IMR-90 (cell line): Measurements from ENCODE around the gene DCAKD. TPM values are rescaled to one million over a fixed set of nuclear protein-coding genes. Genes with fewer than 3 reads are reported as not detected.

Experiments
- ATAC-seq: fragments of 200-7000 bp; cut with Tn5 transposase; 2 replicates; pipeline ENCODE4 v1.9.1; 2020; ENCODE audit warnings: low read depth, mild to moderate bottlenecking, moderate library complexity
- BruUV-seq: library from RNA; stranded (reverse); fragments of 400-500 nt; replicated peaks from 2 replicates; lab custom pipeline; 2021; lab: Mats Ljungman, UMichigan
- CTCF ChIA-PET: fragments of 300-600 bp; formaldehyde crosslinking; extraction: SDS; loops from one replicate; lab custom pipeline; 2021; ENCODE audit warnings: antibody characterized with exemption; lab: Yijun Ruan, JAX
- POLR2A ChIA-PET: fragments of 300-600 bp; sonication (Branson Sonifier 250); formaldehyde crosslinking; loops from one replicate; lab custom pipeline; 2022; ENCODE audit warnings: antibody characterized with exemption; ENCODE audit not compliant: unreplicated experiment; lab: Charles Lee
- DNase-seq: peaks from one replicate; pipeline ENCODE4 v3.0.0; 2013
- H2AFZ ChIP-seq: replicated peaks from 2 replicates; pipeline ENCODE3; 2013; ENCODE audit warnings: low read length, mild to moderate bottlenecking; ENCODE audit not compliant: poor library complexity
- H2AK5ac ChIP-seq: 2 replicates; pipeline ENCODE4 v1.6.1; 2013; ENCODE audit warnings: low read depth, low read length, inconsistent platforms
- H2AK9ac ChIP-seq: replicated peaks from 2 replicates; pipeline ENCODE3; 2013; ENCODE audit warnings: mild to moderate bottlenecking, low read depth, low read length, moderate library complexity; ENCODE audit not compliant: poor library complexity
- H2BK120ac ChIP-seq: 2 replicates; pipeline ENCODE4 v1.6.1; 2013; ENCODE audit warnings: low read depth, low read length, inconsistent platforms
- H2BK15ac ChIP-seq: 3 replicates; pipeline ENCODE4 v1.6.1; 2013; ENCODE audit warnings: low read depth, low read length, inconsistent platforms
- H2BK20ac ChIP-seq: 2 replicates; pipeline ENCODE4 v1.6.1; 2013; ENCODE audit warnings: low read depth, mild to moderate bottlenecking, inconsistent platforms, low read length, moderate library complexity
- H2BK5ac ChIP-seq: 2 replicates; pipeline ENCODE4 v1.6.1; 2013; ENCODE audit warnings: mild to moderate bottlenecking, low read depth, low read length, inconsistent platforms; ENCODE audit not compliant: poor library complexity, severe bottlenecking
- H3K14ac ChIP-seq: replicated peaks from 2 replicates; pipeline ENCODE4 v1.6.1; 2013; ENCODE audit warnings: low read depth, low read length, inconsistent platforms
- H3K18ac ChIP-seq: 2 replicates; pipeline ENCODE4 v1.6.1; 2013; ENCODE audit warnings: low read depth, low read length, control low read depth
- H3K23ac ChIP-seq: 2 replicates; pipeline ENCODE4 v1.6.1; 2013; ENCODE audit warnings: low read depth, low read length, inconsistent platforms
- H3K27ac ChIP-seq: 2 replicates; pipeline ENCODE4 v1.5.1; 2013; ENCODE audit warnings: mild to moderate bottlenecking, control low read depth, low read length; ENCODE audit not compliant: insufficient read depth
- H3K27me3 ChIP-seq: 2 replicates; pipeline ENCODE4 v1.6.1; 2013; ENCODE audit warnings: low read length; ENCODE audit not compliant: control insufficient read depth, insufficient read depth
- H3K36me3 ChIP-seq: 2 replicates; pipeline ENCODE4 v1.6.1; 2013; ENCODE audit warnings: low read length, mixed read lengths; ENCODE audit not compliant: control insufficient read depth, insufficient read depth
- H3K4ac ChIP-seq: 2 replicates; pipeline ENCODE4 v1.6.1; 2013; ENCODE audit warnings: low read depth, low read length, inconsistent platforms
- H3K4me1 ChIP-seq: 2 replicates; pipeline ENCODE4 v1.6.1; 2013; ENCODE audit warnings: low read length, mixed read lengths; ENCODE audit not compliant: control insufficient read depth, insufficient read depth
- H3K4me2 ChIP-seq: 2 replicates; pipeline ENCODE4 v1.6.1; 2013; ENCODE audit warnings: low read depth, mild to moderate bottlenecking, control low read depth, low read length, moderate library complexity
- H3K4me3 ChIP-seq: 2 replicates; pipeline ENCODE4 v1.5.1; 2013; ENCODE audit warnings: low read depth, mild to moderate bottlenecking, control low read depth, low read length, moderate library complexity; ENCODE audit not compliant: insufficient read depth
- H3K56ac ChIP-seq: 2 replicates; pipeline ENCODE4 v1.6.1; 2013; ENCODE audit warnings: low read length, inconsistent platforms; ENCODE audit not compliant: insufficient read depth; ENCODE audit errors: extremely low read depth
- H3K79me1 ChIP-seq, 2 experiments: 2 replicates each; pipeline ENCODE4 v1.6.1; 2013; ENCODE audit warnings: low read length in 2 of 2, inconsistent platforms in 1 of 2, low read depth in 1 of 2
- H3K9ac ChIP-seq: 2 replicates; pipeline ENCODE4 v1.6.1; 2013; ENCODE audit warnings: low read depth, low read length, control low read depth
- H3K9me1 ChIP-seq: 2 replicates; pipeline ENCODE4 v1.6.1; 2013; ENCODE audit warnings: low read length, inconsistent platforms; ENCODE audit not compliant: insufficient read depth
- H3K9me3 ChIP-seq: 2 replicates; pipeline ENCODE4 v1.6.1; 2013; ENCODE audit warnings: low read length; ENCODE audit not compliant: control insufficient read depth, insufficient read depth
- H4K20me1 ChIP-seq: 2 replicates; pipeline ENCODE4 v1.6.1; 2013; ENCODE audit warnings: low read length, inconsistent platforms; ENCODE audit not compliant: insufficient read depth
- H4K5ac ChIP-seq: 2 replicates; pipeline ENCODE4 v1.6.1; 2013; ENCODE audit warnings: mild to moderate bottlenecking, low read depth, low read length, control low read depth
- H4K8ac ChIP-seq, 2 experiments: 2 replicates each; pipeline ENCODE4 v1.6.1; 2013; ENCODE audit warnings: low read depth in 2 of 2, low read length in 2 of 2, control low read depth in 1 of 2, inconsistent platforms in 1 of 2
- H4K91ac ChIP-seq: 2 replicates; pipeline ENCODE4 v1.6.1; 2013; ENCODE audit warnings: low read depth, low read length, inconsistent platforms; ENCODE audit not compliant: insufficient read depth
- BHLHE40 ChIP-seq: fragments of 150-350 bp; IDR thresholded peaks from 2 replicates; pipeline ENCODE4 v1.6.1; 2016; ENCODE audit warnings: mild to moderate bottlenecking, low read depth, low read length
- FOS ChIP-seq: fragments of 150-350 bp; IDR thresholded peaks from 2 replicates; pipeline ENCODE4 v1.6.1; 2016; ENCODE audit warnings: low read depth, low read length
- MAFK ChIP-seq: IDR thresholded peaks from 2 replicates; pipeline ENCODE4 v1.6.1; 2012; ENCODE audit warnings: low read depth, low read length, improper control_type of control experiment
- MAZ ChIP-seq: IDR thresholded peaks from 2 replicates; pipeline ENCODE4 v1.6.1; 2012; ENCODE audit warnings: low read depth, mild to moderate bottlenecking, low read length, improper control_type of control experiment, moderate library complexity, borderline replicate concordance
- MXI1 ChIP-seq: IDR thresholded peaks from 2 replicates; pipeline ENCODE4 v1.6.1; 2012; ENCODE audit warnings: low read depth, mild to moderate bottlenecking, low read length, moderate library complexity, borderline replicate concordance
- POLR2A ChIP-seq: IDR thresholded peaks from 2 replicates; pipeline ENCODE4 v1.6.1; 2012; ENCODE audit warnings: mild to moderate bottlenecking, low read depth, low read length
- RAD21 ChIP-seq: IDR thresholded peaks from 2 replicates; pipeline ENCODE4 v1.6.1; 2012; ENCODE audit warnings: low read length, improper control_type of control experiment
- RCOR1 ChIP-seq: IDR thresholded peaks from 2 replicates; pipeline ENCODE4 v1.6.1; 2012; ENCODE audit warnings: mild to moderate bottlenecking, low read length, improper control_type of control experiment; ENCODE audit not compliant: insufficient replicate concordance
- RFX5 ChIP-seq: IDR thresholded peaks from 2 replicates; pipeline ENCODE4 v1.8.0; 2012; ENCODE audit warnings: low read depth, mild to moderate bottlenecking, low read length, moderate library complexity
- SMC3 ChIP-seq: fragments of 150-350 bp; IDR thresholded peaks from 2 replicates; pipeline ENCODE4 v1.6.1; 2016; ENCODE audit warnings: low read depth, mild to moderate bottlenecking, antibody characterized with exemption, low read length, moderate library complexity
- WGBS, 2 experiments: methylation state at CpG; one replicate each; pipeline versions ENCODE4 v1.1.5 to v1.1.7; 2013; ENCODE audit warnings: missing lambda C conversion rate in 2 of 2; ENCODE audit not compliant: insufficient read length in 1 of 2; ENCODE audit errors: extremely low coverage in 2 of 2; 5-methylcytosine and 5-hydroxymethylcytosine counted together
- dilution Hi-C: fragments of 300-500 bp; cut with HindIII; formaldehyde crosslinking; loops from one replicate; pipeline ENCODE4 v1.14.3; 2018; ENCODE audit warnings: low sequenced_read_pairs; ENCODE audit not compliant: unreplicated experiment
- in situ Hi-C: fragments of 300-500 bp; cut with MboI; formaldehyde crosslinking; loops from 3 replicates; pipeline ENCODE4 v1.14.3; 2019; ENCODE audit warnings: low sequenced_read_pairs, inconsistent platforms, mixed read lengths
- intact Hi-C: fragments of 100-400 bp; cut with micrococcal nuclease; formaldehyde crosslinking; loops from 2 replicates; pipeline ENCODE4 v1.10.0; 2022
- polyA plus RNA-seq, 3 experiments: library from polyadenylated mRNA; depleted of rRNA; stranded (reverse); fragments of >200 nt; gene quantifications; 2 replicates each; pipeline ENCODE4 v1.2.3, GENCODE V29; 2012; ENCODE audit warnings: low replicate concordance in 1 of 3
- total RNA-seq: library from RNA; depleted of rRNA; stranded (reverse); fragments of >200 nt; gene quantifications from 2 replicates; pipeline ENCODE4 v1.2.3, GENCODE V29; 2012
- TF ChIP-seq, protein P1 (sequence below): fragments of 150-350 bp; IDR thresholded peaks from 2 replicates; pipeline ENCODE4 v1.6.1; 2017; ENCODE audit warnings: mild to moderate bottlenecking, antibody characterized with exemption, low read length, low read depth
- TF ChIP-seq, protein P2 (sequence below): conservative IDR thresholded peaks from 2 replicates; pipeline ENCODE4 v1.5.1; 2012; ENCODE audit warnings: mild to moderate bottlenecking, low read depth, low read length, improper control_type of control experiment
- TF ChIP-seq, protein P3 (sequence below): fragments of 150-350 bp; IDR thresholded peaks from 2 replicates; pipeline ENCODE4 v1.6.1; 2016; ENCODE audit warnings: low read depth, mild to moderate bottlenecking, low read length, moderate library complexity, borderline replicate concordance

Gene DCAKD
- total and polyA plus RNA-seq, 2 of the 4 experiments (the other 2 are of a cell fraction) = 31.3 to 47.9 TPM

DNA sequence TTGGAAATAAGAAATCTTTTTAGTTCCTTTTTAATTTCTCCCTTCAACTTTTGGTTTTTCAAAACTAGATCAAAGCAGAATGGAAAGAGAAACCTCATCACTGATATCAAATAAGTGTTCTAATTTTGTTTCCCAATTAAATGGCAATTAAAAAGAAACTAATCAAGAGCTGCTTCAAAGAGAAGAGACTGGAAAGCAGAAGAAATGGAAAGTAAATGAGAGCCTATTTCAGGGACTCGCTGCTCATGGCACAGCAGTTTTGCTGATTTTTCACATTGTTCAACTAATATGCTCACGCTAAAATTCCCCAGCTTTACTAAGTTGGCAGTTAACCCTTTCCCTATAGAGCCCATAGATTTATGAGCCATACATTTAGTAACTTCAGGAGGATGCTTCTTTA lies 16.2 kb upstream of the DCAKD start:
- Histone ChIP-seq H2BK5ac (no peak overlapping the region), H3K36me3 (peaks cover 13% of the 10 kb centered on the region), H4K8ac (no peak overlapping the region), H2BK120ac (no peak overlapping the region), H4K20me1 (peaks cover 18% of the 10 kb centered on the region), H3K14ac (no peak overlapping the region), H3K79me1 (peaks cover 18 to 64% of the 10 kb centered on the region in 2 experiments), H2AFZ (no peak overlapping the region), H3K56ac (no peak overlapping the region), H3K9ac (no peak overlapping the region), H3K4me1 (no peaks in the 10 kb centered on the region), H3K4me2 (no peak overlapping the region), H3K27ac (no peak overlapping the region), H2BK15ac (no peak overlapping the region; the same call in 2 of the 3 replicates), H3K27me3 (no peaks in the 10 kb centered on the region), H3K4ac (no peak overlapping the region), H3K9me1 (no peaks in the 10 kb centered on the region; the same call in 1 of the 2 replicates), H4K5ac (no peak overlapping the region), H3K18ac (no peak overlapping the region), H2BK20ac (no peak overlapping the region), H3K23ac (no peak overlapping the region), H2AK5ac (no peak overlapping the region), H4K91ac (no peak overlapping the region), H2AK9ac (no peak overlapping the region), H3K9me3 (no peaks in the 10 kb centered on the region), H3K4me3 (no peak overlapping the region)
- no peak for DNase-seq
- ChIA-PET POLR2A (no interaction called here), CTCF (interaction anchor here (0.8 kb wide), 1 partner anchor 19 kb away, joined by 3 read pairs; no protein-coding TSS in a partner anchor)
- in situ Hi-C loops (no loop called here), dilution Hi-C loops (no loop called here), intact Hi-C loops (no loop called here)
- no TSS peak for BruUV-seq
- no CpG with 5 or more reads among the region's 2 CpGs for WGBS, 2 experiments
- no peak for ATAC-seq
- TF ChIP-seq, protein P1, sequence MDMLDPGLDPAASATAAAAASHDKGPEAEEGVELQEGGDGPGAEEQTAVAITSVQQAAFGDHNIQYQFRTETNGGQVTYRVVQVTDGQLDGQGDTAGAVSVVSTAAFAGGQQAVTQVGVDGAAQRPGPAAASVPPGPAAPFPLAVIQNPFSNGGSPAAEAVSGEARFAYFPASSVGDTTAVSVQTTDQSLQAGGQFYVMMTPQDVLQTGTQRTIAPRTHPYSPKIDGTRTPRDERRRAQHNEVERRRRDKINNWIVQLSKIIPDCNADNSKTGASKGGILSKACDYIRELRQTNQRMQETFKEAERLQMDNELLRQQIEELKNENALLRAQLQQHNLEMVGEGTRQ = no peak
- TF ChIP-seq MAFK (no peak), SMC3 (no peak), RAD21 (no peak), POLR2A (no peak), RCOR1 (no peak), RFX5 (no peak), FOS (no peak), MAZ (no peak), MXI1 (no peak), BHLHE40 (no peak)
- TF ChIP-seq, protein P2, sequence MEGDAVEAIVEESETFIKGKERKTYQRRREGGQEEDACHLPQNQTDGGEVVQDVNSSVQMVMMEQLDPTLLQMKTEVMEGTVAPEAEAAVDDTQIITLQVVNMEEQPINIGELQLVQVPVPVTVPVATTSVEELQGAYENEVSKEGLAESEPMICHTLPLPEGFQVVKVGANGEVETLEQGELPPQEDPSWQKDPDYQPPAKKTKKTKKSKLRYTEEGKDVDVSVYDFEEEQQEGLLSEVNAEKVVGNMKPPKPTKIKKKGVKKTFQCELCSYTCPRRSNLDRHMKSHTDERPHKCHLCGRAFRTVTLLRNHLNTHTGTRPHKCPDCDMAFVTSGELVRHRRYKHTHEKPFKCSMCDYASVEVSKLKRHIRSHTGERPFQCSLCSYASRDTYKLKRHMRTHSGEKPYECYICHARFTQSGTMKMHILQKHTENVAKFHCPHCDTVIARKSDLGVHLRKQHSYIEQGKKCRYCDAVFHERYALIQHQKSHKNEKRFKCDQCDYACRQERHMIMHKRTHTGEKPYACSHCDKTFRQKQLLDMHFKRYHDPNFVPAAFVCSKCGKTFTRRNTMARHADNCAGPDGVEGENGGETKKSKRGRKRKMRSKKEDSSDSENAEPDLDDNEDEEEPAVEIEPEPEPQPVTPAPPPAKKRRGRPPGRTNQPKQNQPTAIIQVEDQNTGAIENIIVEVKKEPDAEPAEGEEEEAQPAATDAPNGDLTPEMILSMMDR = no peak
- TF ChIP-seq, protein P3, sequence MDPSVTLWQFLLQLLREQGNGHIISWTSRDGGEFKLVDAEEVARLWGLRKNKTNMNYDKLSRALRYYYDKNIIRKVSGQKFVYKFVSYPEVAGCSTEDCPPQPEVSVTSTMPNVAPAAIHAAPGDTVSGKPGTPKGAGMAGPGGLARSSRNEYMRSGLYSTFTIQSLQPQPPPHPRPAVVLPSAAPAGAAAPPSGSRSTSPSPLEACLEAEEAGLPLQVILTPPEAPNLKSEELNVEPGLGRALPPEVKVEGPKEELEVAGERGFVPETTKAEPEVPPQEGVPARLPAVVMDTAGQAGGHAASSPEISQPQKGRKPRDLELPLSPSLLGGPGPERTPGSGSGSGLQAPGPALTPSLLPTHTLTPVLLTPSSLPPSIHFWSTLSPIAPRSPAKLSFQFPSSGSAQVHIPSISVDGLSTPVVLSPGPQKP = no peak
